OCI-LY1 (cell line): Measurements from ENCODE around the gene GNG12.

Source experiments
- H2AFZ ChIP-seq: fragments of 200-600 bp; sonication (generic), shearing (Covaris generic); 2 replicates; pipeline ENCODE4 v1.6.0; 2014; ENCODE audit warnings: antibody characterized with exemption, mild to moderate bottlenecking, low read length
- H3F3A ChIP-seq: fragments of 200-600 bp; sonication (generic), shearing (Covaris generic); 2 replicates; pipeline ENCODE4 v1.6.0; 2014; ENCODE audit warnings: mild to moderate bottlenecking, antibody characterized with exemption, low read length, moderate library complexity; ENCODE audit not compliant: insufficient read depth
- H3K27ac ChIP-seq: fragments of 200-600 bp; sonication (generic); 2 replicates; pipeline ENCODE4 v1.5.1; 2014; ENCODE audit warnings: low read length, mixed run types, mild to moderate bottlenecking, low read depth; ENCODE audit not compliant: poor library complexity, severe bottlenecking
- H3K27me3 ChIP-seq: fragments of 200-600 bp; sonication (generic); 2 replicates; pipeline ENCODE4 v1.6.0; 2014; ENCODE audit warnings: antibody characterized with exemption, mild to moderate bottlenecking, low read length, moderate library complexity; ENCODE audit not compliant: insufficient read depth
- H3K36me3 ChIP-seq: fragments of 200-600 bp; sonication (generic); 2 replicates; pipeline ENCODE4 v1.6.1; 2014; ENCODE audit warnings: mild to moderate bottlenecking, antibody characterized with exemption, low read length, moderate library complexity, mixed read lengths; ENCODE audit not compliant: insufficient read depth
- H3K4me1 ChIP-seq: fragments of 200-600 bp; sonication (generic); 2 replicates; pipeline ENCODE4 v1.5.1; 2014; ENCODE audit warnings: mild to moderate bottlenecking, low read length, moderate library complexity; ENCODE audit not compliant: insufficient read depth, severe bottlenecking
- H3K4me2 ChIP-seq: fragments of 200-600 bp; sonication (generic), shearing (Covaris generic); 2 replicates; pipeline ENCODE4 v1.6.1; 2014; ENCODE audit warnings: low read length
- H3K4me3 ChIP-seq: fragments of 200-600 bp; sonication (generic); 2 replicates; pipeline ENCODE4 v1.5.1; 2014; ENCODE audit warnings: low read length, low read depth, mild to moderate bottlenecking, mixed read lengths; ENCODE audit not compliant: poor library complexity, severe bottlenecking
- H3K79me2 ChIP-seq: fragments of 200-600 bp; shearing (Covaris generic); 2 replicates; pipeline ENCODE4 v1.6.1; 2016; ENCODE audit warnings: mixed run types, low read length, mixed read lengths; ENCODE audit not compliant: insufficient read depth
- H3K9ac ChIP-seq: fragments of 200-600 bp; sonication (generic), shearing (Covaris generic); 2 replicates; pipeline ENCODE4 v1.6.1; 2014; ENCODE audit warnings: mild to moderate bottlenecking, low read length, mixed read lengths
- H3K9me2 ChIP-seq: fragments of 200-600 bp; sonication (generic), shearing (Covaris generic); 2 replicates; pipeline ENCODE4 v1.6.1; 2014; ENCODE audit warnings: low read depth, mild to moderate bottlenecking, low read length, mixed read lengths
- H3K9me3 ChIP-seq: fragments of 200-600 bp; shearing (Covaris generic); 2 replicates; pipeline ENCODE4 v1.6.1; 2014; ENCODE audit warnings: low read length, mixed read lengths
- H4K20me1 ChIP-seq: fragments of 200-600 bp; sonication (generic), shearing (Covaris generic); 2 replicates; pipeline ENCODE4 v1.6.0; 2016; ENCODE audit warnings: mild to moderate bottlenecking, low read length; ENCODE audit not compliant: insufficient read depth
- CTCF ChIP-seq: fragments of 200-600 bp; sonication (generic), shearing (Covaris generic); IDR thresholded peaks from 2 replicates; pipeline ENCODE4 v1.5.1; 2017; ENCODE audit warnings: mild to moderate bottlenecking, antibody characterized with exemption, low read length, moderate library complexity, mixed read lengths
- EZH2 ChIP-seq: fragments of 200-600 bp; sonication (generic), shearing (Covaris generic); IDR thresholded peaks from 2 replicates; pipeline ENCODE4 v1.8.0; 2017; ENCODE audit warnings: borderline replicate concordance, mixed run types, mild to moderate bottlenecking, antibody characterized with exemption, low read length, moderate library complexity, mixed read lengths

GNG12 gene

GRCh38 chr1:67675800-67676199 is 157.5 kb downstream of the GNG12 start:
- Histone ChIP-seq H3K4me2 (peak overlapping the region; percentile 59), H3K4me1 (peaks cover 61% of the 10 kb centered on the region), H3K9me3 (no peaks in the 10 kb centered on the region), H3K36me3 (no peaks in the 10 kb centered on the region), H2AFZ (no peak overlapping the region), H4K20me1 (no peaks in the 10 kb centered on the region), H3K4me3 (peak overlapping the region; percentile 26), H3F3A (peaks cover 4% of the 10 kb centered on the region), H3K27ac (peak overlapping the region; percentile 100), H3K27me3 (no peaks in the 10 kb centered on the region), H3K79me2 (no peaks in the 10 kb centered on the region), H3K9me2 (no peaks in the 10 kb centered on the region), H3K9ac (peak overlapping the region; percentile 69)
- TF ChIP-seq EZH2 = no peak
- no peak for TF ChIP-seq CTCF

GRCh38 chr1:67674260-67675011 is 158.8 kb downstream of the GNG12 start:
- Histone ChIP-seq H3K27ac (peak overlapping the region; percentile 100), H3K9me2 (no peaks in the 10 kb centered on the region), H3K4me3 (peak overlapping the region; percentile 3), H3K79me2 (no peaks in the 10 kb centered on the region), H3K4me1 (peaks cover 59% of the 10 kb centered on the region), H3K4me2 (peak overlapping the region; percentile 59), H3K36me3 (no peaks in the 10 kb centered on the region), H3K9ac (peak overlapping the region; percentile 69), H3K27me3 (no peaks in the 10 kb centered on the region), H3F3A (peaks cover 4% of the 10 kb centered on the region), H4K20me1 (no peaks in the 10 kb centered on the region), H3K9me3 (no peaks in the 10 kb centered on the region), H2AFZ (no peak overlapping the region)
- TF ChIP-seq EZH2 = no peak
- TF ChIP-seq CTCF = no peak

- peak overlapping the region; percentile 59; the same call in 1 of the 2 replicates for H3K4me2 ChIP-seq
- H3K9me3 ChIP-seq = no peaks in the 10 kb centered on the region
- H3K9me2 ChIP-seq = no peaks in the 10 kb centered on the region
- H2AFZ ChIP-seq = no peak overlapping the region
- H3K27ac ChIP-seq = peak overlapping the region; percentile 100
- H3K4me3 ChIP-seq = peak overlapping the region; percentile 3
- no peaks in the 10 kb centered on the region for H3K36me3 ChIP-seq
- H4K20me1 ChIP-seq = no peaks in the 10 kb centered on the region
- peaks cover 4% of the 10 kb centered on the region for H3F3A ChIP-seq
- H3K27me3 ChIP-seq = no peaks in the 10 kb centered on the region
- peaks cover 57% of the 10 kb centered on the region for H3K4me1 ChIP-seq
- no peaks in the 10 kb centered on the region for H3K79me2 ChIP-seq
- no peak for TF ChIP-seq CTCF
- no peak for TF ChIP-seq EZH2
- peak overlapping the region; percentile 69 for H3K9ac ChIP-seq
These were observed 159.6 kb downstream of the GNG12 start for GRCh38 chr1:67673468-67674201.
